K562 (cell line): ENCODE measurements around the gene PXK. TPM values are rescaled to one million over a fixed set of nuclear protein-coding genes. Genes with fewer than 3 reads are reported as not detected.

Experiments
- ATAC-seq: fragments of 200-7000 bp; cut with Tn5 transposase; 3 replicates; pipeline ENCODE4 v1.9.1; 2020; ENCODE audit warnings: moderate library complexity
- BruUV-seq: library from RNA; stranded (reverse); fragments of 400-500 nt; replicated peaks from 2 replicates; lab custom pipeline; 2021; lab: Mats Ljungman, UMichigan
- CTCF ChIA-PET: fragments of 300-600 bp; formaldehyde crosslinking; extraction: SDS; loops from one replicate; lab custom pipeline; 2021; ENCODE audit warnings: low intra/inter-chr PET ratio; lab: Yijun Ruan, JAX
- POLR2A ChIA-PET: fragments of 300-600, 350-650 bp; sonication (Branson Sonifier 250); formaldehyde crosslinking; extraction: SDS; loops from one replicate; lab custom pipeline; 2021; ENCODE audit warnings: antibody characterized with exemption, inconsistent platforms; lab: Yijun Ruan, JAX
- DNase-seq, 4 experiments: peaks; one replicate each; pipeline versions ENCODE4 v3.0.0 to v3.0.0-alpha.2; 2011 to 2018; ENCODE audit warnings: low spot score in 3 of 4, mixed read lengths in 3 of 4; ENCODE audit errors: extremely low read depth in 1 of 4
- FAIRE-seq: peaks from 2 replicates; lab custom pipeline; 2011; peaks lifted over from hg19 to GRCh38; lab: Jason Lieb, UNC
- H2AFZ ChIP-seq: 2 replicates; pipeline ENCODE4 v1.6.0; 2011; ENCODE audit warnings: low read depth, low read length, control low read depth, inconsistent platforms
- H3K27ac ChIP-seq: fragments of 200-600 bp; 3 replicates; pipeline ENCODE4 v1.8.0; 2011; ENCODE audit warnings: low read depth, mild to moderate bottlenecking, control low read depth, inconsistent platforms, low read length, moderate library complexity, mixed read lengths; ENCODE audit errors: extremely low read depth
- H3K27me3 ChIP-seq, 2 experiments: fragments of 300-600 bp in 1 of 2; 2 replicates in 1 of 2; 3 replicates in 1 of 2; pipeline versions ENCODE4 v1.6.0 to v1.8.0; 2011; ENCODE audit warnings: inconsistent platforms in 2 of 2, low read length in 2 of 2, mild to moderate bottlenecking in 1 of 2, mixed read lengths in 1 of 2, moderate library complexity in 1 of 2; ENCODE audit not compliant: control insufficient read depth in 2 of 2, insufficient read depth in 2 of 2
- H3K36me3 ChIP-seq: fragments of 300-600 bp; 3 replicates; pipeline ENCODE4 v1.8.0; 2011; ENCODE audit warnings: mild to moderate bottlenecking, low read length, inconsistent platforms; ENCODE audit not compliant: control insufficient read depth, insufficient read depth
- H3K4me1 ChIP-seq, 2 experiments: fragments of 200-600 bp in 1 of 2; replicated peaks in 1 of 2; 2 replicates in 1 of 2; 3 replicates in 1 of 2; pipeline versions ENCODE4 v1.5.1 to v1.8.0; 2011; ENCODE audit warnings: inconsistent platforms in 2 of 2, low read length in 2 of 2, mild to moderate bottlenecking in 1 of 2, mixed read lengths in 1 of 2, moderate library complexity in 1 of 2; ENCODE audit not compliant: control insufficient read depth in 2 of 2, insufficient read depth in 2 of 2
- H3K4me2 ChIP-seq: 2 replicates; pipeline ENCODE4 v1.6.1; 2011; ENCODE audit warnings: low read length, control low read depth, inconsistent platforms, mixed read lengths; ENCODE audit not compliant: insufficient read depth
- H3K4me3 ChIP-seq: fragments of 200-600 bp; sonication (generic), shearing (Covaris generic); 2 replicates; pipeline ENCODE4 v1.5.1; 2016; ENCODE audit warnings: control low read depth, inconsistent platforms
- H3K79me2 ChIP-seq: fragments of 200-600 bp; 3 replicates; pipeline ENCODE4 v1.8.0; 2011; ENCODE audit warnings: low read length, inconsistent platforms; ENCODE audit not compliant: control insufficient read depth, insufficient read depth
- H3K9ac ChIP-seq, 2 experiments: 2 replicates each; pipeline versions ENCODE4 v1.6.0 to v1.6.1; 2011; ENCODE audit warnings: low read depth in 2 of 2, low read length in 2 of 2, control low read depth in 1 of 2, inconsistent platforms in 1 of 2, mild to moderate bottlenecking in 1 of 2, mixed read lengths in 1 of 2; ENCODE audit not compliant: insufficient read depth in 1 of 2
- H3K9me1 ChIP-seq: one replicate; pipeline ENCODE4 v1.6.0; 2011; ENCODE audit warnings: inconsistent platforms, mild to moderate bottlenecking, low read length, moderate library complexity; ENCODE audit not compliant: control insufficient read depth, insufficient read depth
- H3K9me3 ChIP-seq: replicated peaks from 2 replicates; pipeline ENCODE4 v1.5.1; 2011; ENCODE audit warnings: low read depth, low read length, inconsistent platforms; ENCODE audit not compliant: control insufficient read depth, insufficient read depth
- H4K20me1 ChIP-seq: replicated peaks from 2 replicates; pipeline ENCODE4 v1.6.1; 2011; ENCODE audit warnings: low read length, inconsistent platforms, mixed read lengths; ENCODE audit not compliant: control insufficient read depth, insufficient read depth
- C11orf30 ChIP-seq: fragments of 450-650 bp; IDR thresholded peaks from 2 replicates; pipeline ENCODE4 v1.6.1; 2016; ENCODE audit warnings: low read depth, mild to moderate bottlenecking
- MAFF ChIP-seq: IDR thresholded peaks from 2 replicates; pipeline ENCODE4 v1.6.1; 2012; ENCODE audit warnings: low read length, improper control_type of control experiment
- MAFG ChIP-seq: fragments of 450-650 bp; conservative IDR thresholded peaks from 2 replicates; pipeline ENCODE4 v1.6.1; 2016; ENCODE audit warnings: missing genetic modification characterization, missing compliant biosample characterization
- SMARCB1 ChIP-seq: IDR thresholded peaks from 2 replicates; pipeline ENCODE4 v1.6.1; 2011; ENCODE audit warnings: improper control_type of control experiment, low read depth; ENCODE audit not compliant: insufficient read length
- ZNF175 ChIP-seq: fragments of 200-800 bp; sonication (Bioruptor generic); IDR thresholded peaks from 2 replicates; pipeline ENCODE4 v1.6.1; 2016; ENCODE audit warnings: low read depth, mild to moderate bottlenecking, missing genetic modification characterization, missing compliant biosample characterization
- ZNF316 ChIP-seq: fragments of 450-650 bp; IDR thresholded peaks from 2 replicates; pipeline ENCODE4 v1.6.1; 2016
- WGBS: fragments of 100-300 bp; shearing (Covaris generic); methylation state at CpG from one replicate; pipeline ENCODE4 v1.1.6; 2016; ENCODE audit warnings: low coverage, mixed read lengths; ENCODE audit not compliant: insufficient coverage; ENCODE audit errors: missing lambda C conversion rate; 5-methylcytosine and 5-hydroxymethylcytosine counted together
- in situ Hi-C: fragments of 300-500 bp; cut with MboI; formaldehyde crosslinking; loops from 4 replicates; pipeline ENCODE4 v1.15.0; 2018; ENCODE audit warnings: inconsistent platforms, mixed read lengths
- intact Hi-C: fragments of 100-400 bp; cut with micrococcal nuclease; formaldehyde crosslinking; loops from 2 replicates; pipeline ENCODE4 v1.14.2; 2022
- polyA plus RNA-seq, 8 experiments: library from polyadenylated mRNA; depleted of rRNA in 4 of 8; stranded (reverse) in 5 of 8; unstranded in 3 of 8; fragments of >200 nt; fragmentation: Nextera tagmentation in 2 of 8; fragmentation: Illumina TruSeq in 1 of 8; extraction: Ambion mirVana in 2 of 8; extraction: Trizol in 1 of 8; gene quantifications; 2 replicates each; pipeline versions ENCODE4 v1.2.1 to v1.2.3, GENCODE V29; 2011 to 2014; ENCODE audit warnings: inconsistent platforms in 1 of 8, missing spikeins in 1 of 8
- total RNA-seq, 7 experiments: library from RNA; depleted of rRNA in 6 of 7; stranded (reverse); fragments of >200 nt in 6 of 7; fragmentation: Illumina TruSeq in 2 of 7; extraction: Trizol in 2 of 7; gene quantifications; 2 replicates each; pipeline versions ENCODE4 v1.2.1 to v1.2.3, GENCODE V29; 2011 to 2021; ENCODE audit warnings: low replicate concordance in 1 of 7
- TF ChIP-seq, protein P1 (sequence below): sonication (generic); formaldehyde crosslinking; IDR thresholded peaks from 2 replicates; pipeline ENCODE4 v1.8.0; 2022; ENCODE audit warnings: missing genetic modification reagents, mild to moderate bottlenecking, borderline replicate concordance

Gene PXK
- total and polyA plus RNA-seq, 9 of the 15 experiments (the other 6 are each of a cell fraction or from before 2014, with no cell fraction given): 3.3 to 19.9 (median 11.3) TPM

GRCh38 chr3:58336135-58336882 is 3.6 kb downstream of the PXK start:
- FAIRE-seq (no peak), ATAC-seq (no peak), DNase-seq (no peak)
- 100% methylated on average over 2 of the region's 3 CpGs for WGBS
- no peaks in the 10 kb centered on the region for H4K20me1 ChIP-seq
- BruUV-seq: no TSS peak
- no peaks in the 10 kb centered on the region for H3K9me3 ChIP-seq
- H3K9me1 ChIP-seq: no peaks in the 10 kb centered on the region
- H3K4me2 ChIP-seq: no peak overlapping the region
- peaks cover 28% of the 10 kb centered on the region for H3K79me2 ChIP-seq
- ChIA-PET CTCF (no interaction called here), POLR2A (interaction anchor here (0.6 to 1.7 kb wide), 4 partner anchors 10 to 85 kb away, joined by 3 to 9 read pairs (median 3); no protein-coding TSS in a partner anchor)
- H3K4me1 ChIP-seq: peaks cover 14 to 16% of the 10 kb centered on the region in 2 experiments; a peak in 4 of 5 replicates
- in situ Hi-C loops: no loop called here
- peak; percentile 74 for TF ChIP-seq C11orf30
- peak; percentile 75 for TF ChIP-seq ZNF316
- peak; percentile 58; the same call in 1 of the 2 replicates for TF ChIP-seq MAFG
- no peak for TF ChIP-seq ZNF175
- TF ChIP-seq, protein P1, sequence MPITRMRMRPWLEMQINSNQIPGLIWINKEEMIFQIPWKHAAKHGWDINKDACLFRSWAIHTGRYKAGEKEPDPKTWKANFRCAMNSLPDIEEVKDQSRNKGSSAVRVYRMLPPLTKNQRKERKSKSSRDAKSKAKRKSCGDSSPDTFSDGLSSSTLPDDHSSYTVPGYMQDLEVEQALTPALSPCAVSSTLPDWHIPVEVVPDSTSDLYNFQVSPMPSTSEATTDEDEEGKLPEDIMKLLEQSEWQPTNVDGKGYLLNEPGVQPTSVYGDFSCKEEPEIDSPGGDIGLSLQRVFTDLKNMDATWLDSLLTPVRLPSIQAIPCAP: no peak
- no peak for TF ChIP-seq SMARCB1
- TF ChIP-seq MAFF: peak; percentile 25; the same call in 1 of the 2 replicates
- no peak overlapping the region for H3K27ac ChIP-seq
- no peak overlapping the region for H3K4me3 ChIP-seq
- no peak overlapping the region for H2AFZ ChIP-seq
- no peaks in the 10 kb centered on the region for H3K27me3 ChIP-seq
- H3K36me3 ChIP-seq: no peaks in the 10 kb centered on the region
- intact Hi-C loops: no loop called here
- no peak overlapping the region for H3K9ac ChIP-seq
